ENCODE measurements around the gene AFG1L. TPM values are rescaled to one million over a fixed set of nuclear protein-coding genes. Genes with fewer than 3 reads are reported as not detected.

Gene AFG1L
- total RNA-seq, 1 experiment from 2014 or later = 7.9 TPM

DNA sequence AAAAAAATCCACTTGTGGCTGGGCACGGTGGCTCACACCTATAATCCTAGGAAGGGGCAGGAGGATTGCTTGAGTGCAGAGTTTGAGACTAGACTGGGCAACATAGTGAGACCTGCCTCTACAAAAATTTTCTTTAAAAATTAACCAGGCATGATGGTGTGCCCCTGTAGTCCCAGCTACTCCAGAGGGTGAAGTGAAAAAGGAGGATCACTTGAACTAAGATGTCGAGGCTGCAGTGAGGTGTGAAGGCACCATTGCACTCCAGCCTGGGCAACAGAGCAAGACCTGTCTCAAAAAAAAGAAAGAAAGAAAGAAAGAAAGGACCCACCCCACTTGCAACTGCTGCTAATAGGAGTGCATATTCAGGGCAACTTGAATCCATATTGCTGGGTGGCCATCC is 20.3 kb upstream of the AFG1L start (continued):
- no peak for TF ChIP-seq STAT6 (CRISPR knock-in tag; conservative IDR thresholded peaks at IDR 0.05; ENCODE audit: low read depth)
- no peak for TF ChIP-seq NR3C1 (CRISPR knock-in tag; conservative IDR thresholded peaks at IDR 0.05; ENCODE audit: low read depth)
- TF ChIP-seq RORB (CRISPR knock-in tag; IDR thresholded peaks at IDR 0.05) = no peak
- no peak for TF ChIP-seq ZNF232 (CRISPR knock-in tag; IDR thresholded peaks at IDR 0.05)
- no peak for TF ChIP-seq ZNF121 (CRISPR knock-in tag; IDR thresholded peaks at IDR 0.05)
- no peak for TF ChIP-seq RELA (CRISPR knock-in tag; IDR thresholded peaks at IDR 0.05; ENCODE audit: borderline replicate concordance)
- no peak for TF ChIP-seq JUN (CRISPR knock-in tag; IDR thresholded peaks at IDR 0.05)
- TF ChIP-seq NR2C2 (CRISPR knock-in tag; IDR thresholded peaks at IDR 0.05) = no peak
- no peak for TF ChIP-seq IRF1 (CRISPR knock-in tag; IDR thresholded peaks at IDR 0.05)

DNA sequence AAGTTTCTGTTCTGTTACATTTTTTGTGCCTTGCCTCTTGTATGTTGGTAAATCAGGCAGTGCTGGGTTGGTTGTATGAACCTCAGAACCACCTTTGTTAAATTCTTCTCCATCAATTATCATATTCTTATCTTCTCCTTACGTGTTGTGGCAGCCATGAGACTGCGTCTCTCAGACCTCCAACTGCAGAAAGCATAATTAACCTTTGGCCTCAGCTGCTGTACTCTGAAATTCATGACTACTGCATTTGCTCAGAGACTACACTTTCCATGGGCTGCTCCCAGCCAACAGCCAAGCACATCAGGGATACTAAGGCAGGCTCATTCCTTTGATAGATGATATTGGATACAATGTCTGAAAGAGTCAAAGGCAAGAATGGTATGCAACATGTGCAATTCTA is 18.9 kb upstream of the AFG1L start:
- H3K4me1 Mint-ChIP-seq = peaks cover 11% of the 10 kb centered on the region
- no peaks in the 10 kb centered on the region; the same call in 1 of the 2 replicates for H3K36me3 Mint-ChIP-seq
- no peak for DNase-seq (ENCODE audit: low spot score)
- ChIA-PET POLR2A (interaction anchor here (0.6 kb wide), 1 partner anchor 193 kb away, joined by 3 read pairs; no protein-coding TSS in a partner anchor), CTCF (no interaction called here)
- ATAC-seq = no peak
- no peaks in the 10 kb centered on the region for H3K27me3 Mint-ChIP-seq (ENCODE audit: low read depth)
- no peak overlapping the region for H3K27ac Mint-ChIP-seq
- peaks cover 2% of the 10 kb centered on the region for H3K9me3 Mint-ChIP-seq
- H3K4me3 Mint-ChIP-seq = no peak overlapping the region
- TF ChIP-seq SMAD3 (CRISPR knock-in tag; IDR thresholded peaks at IDR 0.05; ENCODE audit: borderline replicate concordance) = no peak
- TF ChIP-seq SMAD4 (CRISPR knock-in tag; IDR thresholded peaks at IDR 0.05) = no peak
- no peak for TF ChIP-seq ATF2 (CRISPR knock-in tag; IDR thresholded peaks at IDR 0.05; ENCODE audit: borderline replicate concordance, low read depth)
- no peak for TF ChIP-seq IRF1 (CRISPR knock-in tag; IDR thresholded peaks at IDR 0.05)
- TF ChIP-seq NR1H2 (CRISPR knock-in tag; IDR thresholded peaks at IDR 0.05) = no peak
- TF ChIP-seq ZNF396 (CRISPR knock-in tag; IDR thresholded peaks at IDR 0.05; ENCODE audit: borderline replicate concordance) = no peak
- TF ChIP-seq IRF2 (CRISPR knock-in tag; IDR thresholded peaks at IDR 0.05; ENCODE audit: borderline replicate concordance, low read depth) = no peak
- no peak for TF ChIP-seq ZNF121 (CRISPR knock-in tag; IDR thresholded peaks at IDR 0.05)
- TF ChIP-seq ZNF232 (CRISPR knock-in tag; IDR thresholded peaks at IDR 0.05) = no peak
- no peak for TF ChIP-seq STAT6 (CRISPR knock-in tag; conservative IDR thresholded peaks at IDR 0.05; ENCODE audit: low read depth)
- TF ChIP-seq GABPB1 (CRISPR knock-in tag; IDR thresholded peaks at IDR 0.05) = no peak
- no peak for TF ChIP-seq NFE2L1 (CRISPR knock-in tag; IDR thresholded peaks at IDR 0.05)
- TF ChIP-seq, protein P1, sequence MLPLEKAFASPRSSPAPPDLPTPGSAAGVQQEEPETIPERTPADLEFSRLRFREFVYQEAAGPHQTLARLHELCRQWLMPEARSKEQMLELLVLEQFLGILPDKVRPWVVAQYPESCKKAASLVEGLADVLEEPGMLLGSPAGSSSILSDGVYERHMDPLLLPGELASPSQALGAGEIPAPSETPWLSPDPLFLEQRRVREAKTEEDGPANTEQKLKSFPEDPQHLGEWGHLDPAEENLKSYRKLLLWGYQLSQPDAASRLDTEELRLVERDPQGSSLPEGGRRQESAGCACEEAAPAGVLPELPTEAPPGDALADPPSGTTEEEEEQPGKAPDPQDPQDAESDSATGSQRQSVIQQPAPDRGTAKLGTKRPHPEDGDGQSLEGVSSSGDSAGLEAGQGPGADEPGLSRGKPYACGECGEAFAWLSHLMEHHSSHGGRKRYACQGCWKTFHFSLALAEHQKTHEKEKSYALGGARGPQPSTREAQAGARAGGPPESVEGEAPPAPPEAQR (CRISPR knock-in tag; IDR thresholded peaks at IDR 0.05) = no peak
- TF ChIP-seq HMGXB4 (CRISPR knock-in tag; IDR thresholded peaks at IDR 0.05) = no peak
- TF ChIP-seq FOXP4 (CRISPR knock-in tag; IDR thresholded peaks at IDR 0.05) = no peak
- no peak for TF ChIP-seq RELA (CRISPR knock-in tag; IDR thresholded peaks at IDR 0.05; ENCODE audit: borderline replicate concordance)
- TF ChIP-seq PRRX2 (CRISPR knock-in tag; IDR thresholded peaks at IDR 0.05) = no peak
- no peak for TF ChIP-seq FOXP1 (CRISPR knock-in tag; IDR thresholded peaks at IDR 0.05; ENCODE audit: borderline replicate concordance)
